ENCODE data around the gene UNC119B.

The UNC119B gene

GRCh38 chr12:120688527-120689071 lies 21.7 kb upstream of the UNC119B start:
- peak in 1 of 5 experiments; percentile 30 for DNase-seq

DNA sequence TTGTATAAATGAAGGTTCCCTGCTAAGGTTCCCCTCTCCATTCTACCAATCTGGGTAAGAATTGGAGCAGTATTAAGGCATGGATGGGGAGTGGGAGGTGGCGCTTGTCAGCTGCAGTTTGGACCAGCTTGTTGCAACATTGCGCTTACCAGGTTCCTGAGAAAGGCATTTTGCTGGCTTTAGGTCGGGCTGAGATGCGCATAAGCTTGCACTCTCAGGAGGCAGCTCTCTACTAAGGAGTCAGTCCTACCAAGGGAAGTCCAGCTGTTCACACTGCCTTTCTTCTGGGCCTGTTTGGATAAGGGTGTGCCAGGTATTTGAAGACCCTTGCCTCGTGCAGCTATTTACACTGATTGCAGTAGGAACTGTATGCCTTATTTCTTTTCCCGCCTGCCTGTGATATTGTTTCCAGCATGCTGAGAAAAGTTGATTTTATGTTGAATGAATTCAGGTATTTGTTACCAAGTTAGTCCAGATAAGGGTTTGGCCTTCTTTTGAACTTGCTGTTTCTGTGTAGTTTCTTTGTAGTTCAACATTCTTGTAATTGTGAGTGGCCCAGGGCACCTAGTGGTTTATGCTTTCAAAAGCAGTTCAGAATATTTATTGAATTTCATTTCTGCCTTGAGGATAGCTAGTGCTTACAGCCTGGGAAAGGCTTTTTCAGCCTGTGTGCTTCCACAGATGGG lies 20.7 kb upstream of the UNC119B start:
- no peak for DNase-seq

- no peak for DNase-seq
Measured at GRCh38 chr12:120690083-120690450, 20.2 kb upstream of the UNC119B start.

DNA sequence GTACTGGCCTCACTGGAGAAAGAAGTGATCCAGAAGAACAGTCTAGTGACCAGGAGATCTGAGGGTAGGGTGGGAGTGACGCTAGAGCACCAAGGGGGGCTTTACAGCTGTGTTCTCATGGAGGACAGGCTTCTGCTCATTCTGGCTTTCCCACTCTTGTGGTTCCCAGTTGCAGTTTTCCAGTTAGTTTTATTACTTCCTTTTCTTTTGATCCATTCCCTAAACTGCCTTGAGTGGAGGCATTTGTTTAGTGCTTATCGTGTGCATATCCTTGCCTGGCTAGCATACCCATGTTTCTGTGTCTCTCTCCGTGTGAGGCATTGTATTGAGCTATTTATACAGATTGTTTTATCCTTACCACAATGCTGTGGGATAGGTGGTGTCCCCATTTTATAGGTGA lies 19.3 kb upstream of the UNC119B start:
- DNase-seq = no peak

GRCh38 chr12:120692524-120693033 lies 17.7 kb upstream of the UNC119B start:
- no peak for DNase-seq

DNA sequence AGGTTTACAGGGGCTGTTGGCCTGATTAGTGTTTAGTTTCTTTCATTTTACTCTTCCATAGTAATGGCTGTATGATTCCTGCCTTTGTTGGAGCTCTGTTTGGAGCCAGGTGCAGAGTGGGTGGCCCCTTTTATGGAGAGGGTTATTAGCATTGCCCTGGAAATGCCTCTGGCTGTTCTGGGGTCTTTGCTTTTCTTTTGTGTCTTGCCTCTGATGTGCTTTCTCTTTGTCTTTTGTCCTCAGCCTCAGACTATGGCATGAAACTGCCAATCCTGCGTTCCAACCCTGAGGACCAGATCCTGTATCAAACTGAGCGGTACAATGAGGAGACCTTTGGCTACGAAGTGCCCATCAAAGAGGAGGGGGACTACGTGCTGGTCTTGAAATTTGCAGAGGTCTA lies 16.4 kb upstream of the UNC119B start:
- no peak for DNase-seq

DNA sequence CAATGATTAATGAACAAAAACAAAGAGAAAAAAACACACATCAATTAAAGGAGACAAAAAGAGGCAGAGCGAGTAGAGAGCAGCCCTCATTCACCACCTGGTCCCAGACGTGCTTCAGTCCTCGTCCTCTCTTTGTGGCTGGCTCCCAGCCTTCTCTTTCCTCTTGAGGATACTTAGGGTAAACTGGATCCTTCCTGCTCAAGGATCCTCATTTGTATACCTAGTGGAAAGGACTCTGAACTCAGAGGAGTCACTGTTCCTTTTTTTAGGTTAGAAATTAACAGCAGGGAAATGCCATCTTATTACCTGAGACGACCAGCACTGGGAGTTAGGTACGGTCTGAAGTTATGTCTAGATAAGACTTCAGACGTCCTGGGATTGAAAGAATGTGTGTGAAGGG lies 13.6 kb upstream of the UNC119B start:
- no peak for DNase-seq

GRCh38 chr12:120697344-120697743 lies 12.9 kb upstream of the UNC119B start:
- DNase-seq = no peak

DNA sequence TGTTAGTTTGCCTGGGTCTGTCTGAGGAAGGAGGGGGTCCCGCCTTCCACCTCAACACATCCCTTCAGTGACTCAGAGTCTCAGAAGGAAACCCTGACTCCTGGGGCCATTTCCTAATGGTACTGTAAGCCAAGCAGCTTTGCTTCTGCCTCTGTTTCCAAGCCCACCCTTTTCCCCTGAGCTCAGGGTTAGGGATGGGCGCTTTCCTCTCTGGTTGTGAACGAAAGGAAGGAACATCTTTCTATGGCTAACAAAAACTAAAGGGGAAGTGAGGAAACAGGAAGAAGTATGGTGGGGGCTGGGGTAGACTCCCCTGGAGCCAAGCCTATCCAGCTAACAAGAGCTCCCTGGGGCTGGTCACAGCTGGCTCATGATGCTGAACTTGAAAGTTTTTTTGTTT lies 11.6 kb upstream of the UNC119B start:
- DNase-seq = no peak

DNA sequence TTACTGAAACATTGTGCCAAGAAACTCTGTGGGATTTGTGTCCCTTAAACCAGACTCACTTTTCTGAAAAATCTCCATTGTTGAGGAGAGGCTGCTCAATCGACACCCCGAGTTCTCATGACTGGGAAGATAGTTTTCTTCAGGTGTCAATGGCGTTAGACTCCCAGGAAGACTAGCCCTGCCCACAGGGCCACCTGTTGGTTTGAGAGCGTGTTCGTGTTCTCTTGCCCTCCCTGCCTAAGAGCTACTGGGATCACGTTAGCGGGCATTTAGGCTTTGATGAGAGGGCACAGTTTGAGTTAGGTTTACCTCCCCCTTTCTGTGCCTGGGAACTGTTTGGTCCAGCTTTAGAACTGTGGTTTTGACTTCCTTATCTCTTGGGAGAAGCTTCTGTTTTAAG lies 10.7 kb upstream of the UNC119B start:
- DNase-seq = no peak

GRCh38 chr12:120700886-120701285 lies 9.4 kb upstream of the UNC119B start:
- DNase-seq = no peak

GRCh38 chr12:120702637-120703036 lies 7.6 kb upstream of the UNC119B start:
- DNase-seq = no peak

DNA sequence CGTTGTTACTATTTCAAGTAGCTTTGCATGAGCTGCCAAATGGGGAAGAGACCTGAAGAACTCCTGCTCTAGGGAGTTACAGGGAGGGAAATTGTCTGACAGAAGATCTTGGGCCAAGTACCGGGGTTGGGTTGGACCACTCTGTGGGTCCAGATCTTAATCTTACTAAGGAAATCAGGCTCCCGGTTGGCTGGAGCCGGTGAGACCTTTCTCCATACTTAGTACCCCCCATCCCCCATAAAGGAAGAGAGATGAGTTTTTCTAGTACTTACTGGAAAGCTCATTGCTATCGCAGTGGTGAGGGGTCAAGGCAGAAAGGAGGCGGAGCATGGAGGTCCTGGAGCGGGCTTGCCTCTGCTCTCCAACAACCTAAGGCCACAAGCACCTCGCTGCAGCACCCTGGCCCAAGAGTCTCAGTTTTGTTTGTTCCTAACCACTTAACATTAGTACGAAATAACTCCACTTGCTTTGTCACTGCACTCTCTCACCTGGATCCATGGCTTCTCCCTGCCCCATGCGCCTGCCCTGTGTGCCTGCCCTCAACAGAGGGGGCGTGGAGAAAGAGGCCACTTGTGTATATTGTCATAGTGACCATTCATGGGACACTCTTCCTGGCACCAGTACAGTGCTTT lies 6.8 kb upstream of the UNC119B start:
- no peak for DNase-seq

- DNase-seq = no peak
Measured at GRCh38 chr12:120705618-120706017, 4.6 kb upstream of the UNC119B start.

DNA sequence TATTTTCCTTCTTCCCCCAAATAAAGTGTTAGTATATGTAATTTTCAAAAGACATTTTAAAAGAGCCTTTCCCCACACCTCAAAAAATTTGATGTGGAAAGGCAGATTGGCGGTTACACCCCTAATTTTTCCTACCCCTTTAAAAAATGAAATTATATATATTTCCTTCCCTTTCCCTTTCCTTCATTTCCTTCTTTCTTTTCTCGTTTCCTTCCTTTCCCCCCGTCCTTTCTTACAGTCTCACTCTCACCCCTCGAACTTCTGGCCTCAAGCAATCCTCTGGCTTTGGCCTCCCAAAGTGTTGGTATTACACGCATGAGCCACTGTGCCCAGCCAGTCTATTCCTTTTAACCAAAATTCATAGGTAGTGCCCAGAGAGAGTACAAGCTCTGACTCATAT lies 4.2 kb upstream of the UNC119B start:
- DNase-seq = no peak

GRCh38 chr12:120708651-120709050 lies 1.6 kb upstream of the UNC119B start:
- DNase-seq = peak in 1 of 5 experiments; percentile 24

DNA sequence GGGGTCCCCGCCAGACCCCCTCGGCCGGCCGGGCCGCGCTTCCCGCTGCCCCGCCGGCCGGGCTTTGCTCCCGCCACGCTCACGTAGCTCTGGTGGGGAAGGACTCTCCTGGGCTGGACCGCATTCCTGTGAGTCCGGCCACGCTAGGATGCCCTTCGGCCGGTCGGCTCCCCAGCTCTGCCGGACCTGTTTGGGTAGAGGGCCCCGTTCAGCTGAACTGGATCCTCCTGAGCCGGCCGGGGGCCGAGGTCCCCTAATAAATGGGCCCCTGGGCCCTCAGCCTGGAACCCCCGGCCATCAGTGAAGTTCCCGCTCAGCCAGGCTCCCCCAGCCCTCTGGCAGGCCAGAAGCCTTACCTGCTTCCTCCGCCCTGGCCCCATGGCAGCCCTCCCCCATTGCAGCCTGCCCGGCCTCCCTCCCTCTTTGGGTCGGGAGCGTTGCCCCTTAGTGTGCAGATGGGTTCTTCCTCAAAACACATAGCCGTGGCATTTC lies 593 bp downstream of the UNC119B start:
- DNase-seq = peak in 1 of 5 experiments; percentile 16

DNA sequence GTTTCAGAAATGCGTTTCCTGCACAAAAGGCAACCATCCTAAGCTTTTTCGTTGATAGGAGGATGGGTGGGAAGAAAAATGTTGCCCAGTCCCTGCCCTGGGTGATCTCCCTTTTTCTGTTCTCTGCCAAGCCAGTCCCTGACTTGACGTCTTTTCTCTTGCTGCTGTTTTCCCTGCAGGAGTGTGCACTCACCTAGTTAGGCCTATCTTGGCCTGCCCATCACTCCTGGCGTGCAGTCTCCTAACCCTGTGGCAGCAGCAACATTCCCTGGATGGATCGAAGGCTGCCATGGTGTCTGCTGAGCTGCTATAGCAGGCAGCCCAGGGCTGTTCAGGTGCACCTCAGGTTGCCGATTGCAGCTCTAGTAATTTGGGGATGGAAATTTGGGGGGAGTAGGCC lies 1.2 kb downstream of the UNC119B start:
- DNase-seq = no peak

DNA sequence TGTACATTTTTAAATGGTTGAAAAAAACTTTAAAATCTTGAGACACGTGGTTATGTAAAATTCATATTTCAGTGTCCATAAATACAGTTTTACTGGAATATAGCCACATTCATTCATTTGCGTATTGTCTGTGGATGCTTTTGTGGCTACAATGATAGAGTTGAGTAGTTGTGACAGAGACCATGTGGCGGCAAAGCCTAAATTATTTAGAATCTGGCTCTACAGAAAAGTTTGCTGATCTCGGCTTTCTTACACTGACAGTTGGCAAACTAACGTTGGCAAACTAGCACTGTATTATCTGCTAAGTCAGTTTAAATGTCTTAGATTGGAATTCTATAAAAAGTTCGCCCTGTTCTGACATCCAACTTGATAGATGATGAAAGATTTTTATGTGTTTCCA lies 2.4 kb downstream of the UNC119B start:
- no peak for DNase-seq

DNA sequence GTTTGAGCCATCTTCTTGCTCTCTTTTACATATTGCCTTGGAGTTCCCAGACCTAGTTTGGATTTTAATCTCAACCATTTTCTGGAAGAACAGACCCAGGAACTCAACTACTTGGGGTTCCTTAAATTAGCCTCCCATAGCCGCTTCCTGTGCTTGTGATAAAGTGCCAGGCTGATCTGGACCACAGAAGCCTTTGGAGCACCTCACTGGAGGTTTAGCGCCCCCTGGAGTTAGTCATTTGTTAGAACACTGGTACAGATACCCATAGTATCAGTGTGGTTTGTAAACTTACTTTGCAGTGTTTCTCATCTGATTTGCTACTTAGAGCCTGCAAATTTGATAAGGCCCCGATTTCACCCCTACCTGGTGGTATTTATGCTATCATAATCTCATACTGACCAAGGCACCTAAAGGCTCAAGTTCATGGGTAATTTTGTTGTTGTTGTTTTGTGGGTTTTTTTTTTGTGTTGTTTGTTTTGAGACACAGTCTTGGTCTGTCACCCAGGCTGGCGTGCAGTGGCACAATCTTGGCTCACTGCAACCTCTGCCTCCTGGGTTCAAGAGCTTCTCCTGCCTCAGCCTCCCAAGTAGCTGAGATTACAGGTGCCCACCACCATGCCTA lies 3.7 kb downstream of the UNC119B start:
- peak in 4 of 5 experiments; percentile 39 to 85 (median 62) for DNase-seq

DNA sequence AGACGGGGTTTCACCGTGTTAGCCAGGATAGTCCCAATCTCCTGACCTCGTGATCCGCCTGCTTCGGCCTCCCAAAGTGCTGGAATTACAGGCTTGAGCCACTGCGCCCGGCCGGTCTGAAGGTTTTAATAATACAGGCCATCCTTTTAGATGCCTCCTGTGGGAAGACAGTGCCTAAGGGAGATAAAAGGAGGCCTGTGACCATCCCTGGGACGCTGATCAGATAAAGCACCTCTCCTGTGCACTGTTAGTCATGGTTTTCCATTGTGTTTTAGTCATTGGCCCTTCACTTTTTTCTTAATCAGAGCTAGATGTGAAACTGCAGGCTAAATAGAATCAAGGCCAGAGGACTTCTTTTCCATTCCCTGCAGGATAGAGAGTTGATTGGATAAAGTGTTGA lies 7.8 kb downstream of the UNC119B start:
- no peak for DNase-seq

GRCh38 chr12:120719072-120719471 lies 8.8 kb downstream of the UNC119B start:
- DNase-seq = no peak

DNA sequence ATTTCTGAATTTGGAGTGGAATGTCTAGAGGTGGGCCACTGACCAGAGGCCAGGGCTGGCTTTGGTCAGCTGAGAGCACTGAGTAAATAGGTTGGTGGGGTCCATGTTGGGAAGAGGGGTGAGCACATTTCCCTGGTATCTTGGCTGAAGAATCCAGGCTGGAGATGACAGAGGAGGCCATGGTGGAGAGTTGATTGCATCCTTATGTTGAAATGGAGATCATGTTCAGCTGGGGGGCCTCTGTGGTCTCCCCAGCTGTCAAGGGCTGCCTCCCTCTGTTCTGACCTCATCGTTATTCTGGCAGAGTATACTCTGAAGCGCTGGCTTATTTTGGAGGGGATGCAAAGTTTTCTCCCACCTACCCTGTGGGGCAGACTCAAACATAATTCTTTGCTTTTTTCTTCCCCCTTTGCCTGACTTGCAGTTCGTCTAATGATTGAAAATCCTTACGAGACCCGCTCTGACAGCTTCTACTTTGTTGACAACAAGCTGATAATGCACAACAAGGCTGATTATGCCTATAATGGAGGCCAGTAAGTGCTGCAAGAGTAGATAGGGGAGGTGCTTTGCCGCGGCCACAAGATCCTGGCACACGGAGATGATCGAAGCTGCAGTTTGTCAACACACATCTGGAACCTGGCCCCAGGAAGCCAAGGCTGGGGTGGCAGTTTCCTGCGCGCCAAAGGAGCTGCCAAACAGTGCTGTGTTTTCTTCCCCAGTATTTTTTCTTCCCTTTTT lies 9.4 kb downstream of the UNC119B start:
- DNase-seq = no peak

Measured in T-helper 2 cell (primary cell).